Activated naive CD8-positive, alpha-beta T cell treated with anti-CD3 and anti-CD28 coated beads, Interleukin-2, amount 50 U/mL, for 24 hours (primary cell): ENCODE results near the gene GPR26.
"Not testable (repeated sequence)": the region's sequence is repeated elsewhere in the genome, so short reads cannot be mapped to it uniquely, and the experiment has no call there.

Experiments
- ATAC-seq: fragments of 150-1000 bp; cut with Tn5 transposase; one replicate; pipeline ENCODE4 v1.10.0; 2021
- DNase-seq: peaks from one replicate; pipeline ENCODE4 v3.0.0; 2021
- H3K27ac Mint-ChIP-seq: one replicate; pipeline ENCODE4 v1.8.0; 2021; ENCODE audit warnings: mild to moderate bottlenecking, mixed read lengths
- H3K27me3 Mint-ChIP-seq: one replicate; pipeline ENCODE4 v1.8.0; 2021; ENCODE audit warnings: mixed read lengths
- H3K36me3 Mint-ChIP-seq: one replicate; pipeline ENCODE4 v1.8.0; 2021; ENCODE audit warnings: low read depth, mixed read lengths
- H3K4me1 Mint-ChIP-seq: one replicate; pipeline ENCODE4 v1.8.0; 2021; ENCODE audit warnings: mixed read lengths
- H3K4me3 Mint-ChIP-seq: one replicate; pipeline ENCODE4 v1.8.0; 2021; ENCODE audit warnings: mild to moderate bottlenecking, moderate library complexity, mixed read lengths
- H3K9me3 Mint-ChIP-seq: one replicate; pipeline ENCODE4 v1.8.0; 2021; ENCODE audit warnings: mixed read lengths

Gene GPR26

DNA sequence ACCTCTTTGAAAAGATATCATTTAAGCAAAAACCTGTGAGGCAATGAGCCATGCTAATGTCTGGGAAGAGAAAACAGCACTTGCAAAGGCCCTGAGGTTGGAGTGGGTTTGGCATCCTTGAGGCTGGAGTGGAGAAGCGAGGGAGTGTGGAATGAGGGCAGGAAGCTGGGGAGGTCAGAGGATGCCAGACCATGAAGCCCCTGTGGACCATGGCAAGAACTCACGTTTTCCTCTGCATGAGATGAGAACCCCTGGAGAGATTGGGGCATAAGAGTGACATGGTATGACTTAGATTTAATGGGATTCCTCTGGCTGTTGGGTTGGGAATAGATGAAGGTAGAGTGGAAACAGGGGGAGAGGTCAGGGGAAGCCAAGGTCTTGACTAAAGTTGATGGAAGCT is 49.4 kb downstream of the GPR26 start:
- DNase-seq, result no peak
- Mint-ChIP-seq H3K4me1 (no peaks in the 10 kb centered on the region), H3K9me3 (peaks cover 4% of the 10 kb centered on the region), H3K4me3 (no peak overlapping the region), H3K27me3 (no peaks in the 10 kb centered on the region), H3K36me3 (no peaks in the 10 kb centered on the region), H3K27ac (no peak overlapping the region)
- no peak for ATAC-seq

GRCh38 chr10:123717336-123717735 is 51.2 kb downstream of the GPR26 start:
- no peak for ATAC-seq
- H3K27ac Mint-ChIP-seq, result no peak overlapping the region

GRCh38 chr10:123718544-123719060 is 52.4 kb downstream of the GPR26 start:
- ATAC-seq (no peak), DNase-seq (no peak)
- H3K9me3 Mint-ChIP-seq, result peaks cover 4% of the 10 kb centered on the region
- no peak overlapping the region for H3K4me3 Mint-ChIP-seq
- H3K27me3 Mint-ChIP-seq, result no peaks in the 10 kb centered on the region
- no peaks in the 10 kb centered on the region for H3K4me1 Mint-ChIP-seq
- H3K27ac Mint-ChIP-seq, result no peak overlapping the region
- H3K36me3 Mint-ChIP-seq, result no peaks in the 10 kb centered on the region

More at GRCh38 chr10:123717336-123717735, 51.2 kb downstream of the GPR26 start:
- H3K36me3 Mint-ChIP-seq, result no peaks in the 10 kb centered on the region
- peaks cover 4% of the 10 kb centered on the region for H3K9me3 Mint-ChIP-seq
- H3K4me3 Mint-ChIP-seq, result no peak overlapping the region
- no peaks in the 10 kb centered on the region for H3K4me1 Mint-ChIP-seq
- DNase-seq, result no peak
- H3K27me3 Mint-ChIP-seq, result no peaks in the 10 kb centered on the region

DNA sequence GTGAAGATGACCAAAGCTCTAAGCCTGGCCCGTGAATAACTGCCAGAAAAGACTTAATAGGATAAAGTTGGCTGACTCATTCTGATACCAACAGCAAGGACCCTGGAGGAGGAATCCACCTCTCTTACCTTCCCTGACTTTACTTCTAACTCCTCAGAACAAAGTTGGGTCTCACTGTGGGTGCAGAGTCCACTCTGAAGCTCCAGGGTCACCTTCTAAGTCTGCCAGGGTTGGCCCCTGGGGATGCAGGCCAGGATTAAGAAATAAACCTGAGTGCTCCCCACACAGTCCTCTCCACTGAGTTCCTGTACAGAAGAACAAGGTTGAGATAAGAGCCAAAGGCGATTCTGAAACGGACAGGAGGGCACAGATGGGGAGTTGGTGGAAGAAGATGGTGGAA is 54.4 kb downstream of the GPR26 start:
- Mint-ChIP-seq H3K4me3 (no peak overlapping the region), H3K4me1 (no peaks in the 10 kb centered on the region), H3K36me3 (no peaks in the 10 kb centered on the region), H3K27me3 (no peaks in the 10 kb centered on the region), H3K9me3 (no peaks in the 10 kb centered on the region), H3K27ac (no peak overlapping the region)
- no peak for DNase-seq
- no peak for ATAC-seq

- Mint-ChIP-seq H3K4me3 (no peak overlapping the region), H3K36me3 (no peaks in the 10 kb centered on the region), H3K9me3 (no peaks in the 10 kb centered on the region), H3K27ac (no peak overlapping the region), H3K4me1 (no peaks in the 10 kb centered on the region), H3K27me3 (no peaks in the 10 kb centered on the region)
- DNase-seq (no peak), ATAC-seq (no peak)
These were observed 55.4 kb downstream of the GPR26 start for GRCh38 chr10:123721441-123722049.

- Mint-ChIP-seq H3K27me3 (peaks cover 2% of the 10 kb centered on the region), H3K4me1 (no peaks in the 10 kb centered on the region), H3K36me3 (no peaks in the 10 kb centered on the region), H3K9me3 (no peaks in the 10 kb centered on the region), H3K4me3 (no peak overlapping the region), H3K27ac (no peak overlapping the region)
- ATAC-seq (no peak), DNase-seq (no peak)
These were observed 56.2 kb downstream of the GPR26 start for GRCh38 chr10:123722351-123722750.

DNA sequence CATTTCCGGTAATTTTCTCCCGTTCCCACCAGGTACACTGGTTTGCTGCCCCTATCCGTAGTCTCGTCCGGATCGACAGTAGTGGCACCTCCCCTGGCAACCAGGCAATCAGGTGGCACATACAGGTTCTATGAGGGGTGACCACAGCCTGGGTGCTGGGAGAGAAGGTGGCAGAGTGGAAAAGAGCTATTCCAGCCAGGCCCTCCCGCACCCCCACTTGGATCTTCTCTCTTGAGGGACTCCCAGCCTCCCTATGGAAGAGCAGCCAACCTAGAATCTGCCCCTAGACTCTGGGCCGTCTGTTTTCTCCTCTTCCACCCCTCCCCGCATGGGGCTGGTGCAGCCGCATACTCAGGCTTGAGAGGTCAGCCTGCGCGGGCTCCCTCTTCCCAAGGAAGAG is 58.6 kb downstream of the GPR26 start:
- DNase-seq (no peak), ATAC-seq (no peak)
- no peak overlapping the region for H3K27ac Mint-ChIP-seq
- peaks cover 2% of the 10 kb centered on the region for H3K27me3 Mint-ChIP-seq
- H3K36me3 Mint-ChIP-seq, result no peaks in the 10 kb centered on the region
- no peaks in the 10 kb centered on the region for H3K9me3 Mint-ChIP-seq
- H3K4me1 Mint-ChIP-seq, result no peaks in the 10 kb centered on the region
- no peak overlapping the region for H3K4me3 Mint-ChIP-seq

DNA sequence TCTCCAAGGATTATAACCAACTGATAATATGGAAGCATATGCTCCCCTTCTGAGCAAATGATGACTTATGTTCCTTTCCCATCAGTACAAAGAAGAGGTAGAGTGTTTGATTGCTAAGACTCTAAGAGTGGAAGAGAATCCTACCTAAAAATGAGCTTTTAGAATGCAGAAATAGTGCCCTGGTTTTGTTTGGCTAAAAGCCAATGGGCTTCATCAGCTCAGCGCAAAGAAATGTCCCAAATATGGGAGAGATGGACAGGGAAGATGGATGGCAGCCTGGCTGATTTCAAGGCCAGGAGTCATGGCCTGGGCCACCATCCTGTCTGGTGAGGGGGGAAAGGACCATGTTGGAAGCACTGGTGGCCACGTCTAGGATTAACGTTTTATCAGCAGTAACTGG is 60.2 kb downstream of the GPR26 start:
- ATAC-seq (no peak), DNase-seq (no peak)
- no peaks in the 10 kb centered on the region for H3K36me3 Mint-ChIP-seq
- H3K4me3 Mint-ChIP-seq, result no peak overlapping the region
- no peaks in the 10 kb centered on the region for H3K4me1 Mint-ChIP-seq
- H3K27me3 Mint-ChIP-seq, result peaks cover 2% of the 10 kb centered on the region
- no peaks in the 10 kb centered on the region for H3K9me3 Mint-ChIP-seq
- no peak overlapping the region for H3K27ac Mint-ChIP-seq

- no peak for DNase-seq
- Mint-ChIP-seq H3K4me1 (no peaks in the 10 kb centered on the region), H3K9me3 (no peaks in the 10 kb centered on the region), H3K27me3 (peaks cover 2% of the 10 kb centered on the region), H3K4me3 (no peak overlapping the region), H3K36me3 (no peaks in the 10 kb centered on the region), H3K27ac (no peak overlapping the region)
- ATAC-seq, result no peak
These were observed 60.7 kb downstream of the GPR26 start for GRCh38 chr10:123726836-123727235.

GRCh38 chr10:123729523-123729922 is 63.4 kb downstream of the GPR26 start:
- ATAC-seq (no peak), DNase-seq (no peak)
- Mint-ChIP-seq H3K9me3 (peaks cover 5% of the 10 kb centered on the region), H3K4me3 (no peak overlapping the region), H3K4me1 (no peaks in the 10 kb centered on the region), H3K27ac (no peak overlapping the region), H3K27me3 (peaks cover 2% of the 10 kb centered on the region), H3K36me3 (no peaks in the 10 kb centered on the region)

DNA sequence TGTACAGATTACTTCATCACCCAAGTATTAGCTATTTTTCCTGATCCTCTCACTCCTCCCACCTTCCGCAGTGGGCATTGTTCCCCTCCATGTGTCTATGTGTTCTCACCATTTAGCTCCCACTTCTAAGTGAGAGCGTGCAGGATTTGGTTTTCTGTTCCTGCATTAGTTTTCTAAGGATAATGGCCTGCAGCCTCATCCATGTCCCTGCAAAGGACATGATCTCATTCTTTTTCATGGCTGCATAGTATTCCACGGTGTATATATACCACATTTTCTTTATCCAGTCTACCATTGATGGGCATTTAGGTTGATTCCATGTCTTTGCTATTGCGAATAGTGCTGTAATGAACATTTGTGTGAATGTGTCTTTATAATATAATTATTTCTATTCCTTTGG is 70.8 kb downstream of the GPR26 start:
- H3K36me3 Mint-ChIP-seq, H3K9me3 Mint-ChIP-seq, H3K4me3 Mint-ChIP-seq, H3K4me1 Mint-ChIP-seq, H3K27ac Mint-ChIP-seq, ATAC-seq, H3K27me3 Mint-ChIP-seq, DNase-seq: not testable (repeated sequence)

GRCh38 chr10:123741146-123741545 is 75.0 kb downstream of the GPR26 start:
- no peaks in the 10 kb centered on the region for H3K9me3 Mint-ChIP-seq
- DNase-seq (no peak), ATAC-seq (no peak)
- H3K4me3 Mint-ChIP-seq, result no peak overlapping the region
- H3K27ac Mint-ChIP-seq, result no peak overlapping the region
- no peaks in the 10 kb centered on the region for H3K4me1 Mint-ChIP-seq
- H3K36me3 Mint-ChIP-seq, result no peaks in the 10 kb centered on the region
- peaks cover 5% of the 10 kb centered on the region for H3K27me3 Mint-ChIP-seq

DNA sequence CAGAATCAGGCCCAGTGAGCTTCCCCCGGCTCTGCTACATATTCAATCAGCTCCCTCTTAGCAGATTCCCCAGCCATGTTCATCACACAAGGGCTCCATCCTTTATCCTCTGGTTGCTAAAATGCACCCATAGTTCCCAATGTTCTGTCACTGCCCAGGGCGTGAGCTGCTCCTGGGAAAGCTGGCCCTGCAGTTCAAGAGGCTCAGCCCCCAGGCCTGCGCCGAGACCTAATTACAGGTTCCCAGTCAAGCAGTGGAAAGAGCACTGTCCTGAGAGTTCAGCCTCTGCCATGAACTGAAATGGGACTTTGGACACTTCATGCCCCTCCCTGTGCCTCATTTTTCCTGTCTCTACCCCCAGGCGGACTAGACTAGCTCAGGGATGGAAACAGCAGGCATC is 75.6 kb downstream of the GPR26 start:
- no peaks in the 10 kb centered on the region for H3K36me3 Mint-ChIP-seq
- no peaks in the 10 kb centered on the region for H3K9me3 Mint-ChIP-seq
- DNase-seq (no peak), ATAC-seq (no peak)
- no peaks in the 10 kb centered on the region for H3K4me1 Mint-ChIP-seq
- no peak overlapping the region for H3K27ac Mint-ChIP-seq
- no peak overlapping the region for H3K4me3 Mint-ChIP-seq
- H3K27me3 Mint-ChIP-seq, result peaks cover 5% of the 10 kb centered on the region

DNA sequence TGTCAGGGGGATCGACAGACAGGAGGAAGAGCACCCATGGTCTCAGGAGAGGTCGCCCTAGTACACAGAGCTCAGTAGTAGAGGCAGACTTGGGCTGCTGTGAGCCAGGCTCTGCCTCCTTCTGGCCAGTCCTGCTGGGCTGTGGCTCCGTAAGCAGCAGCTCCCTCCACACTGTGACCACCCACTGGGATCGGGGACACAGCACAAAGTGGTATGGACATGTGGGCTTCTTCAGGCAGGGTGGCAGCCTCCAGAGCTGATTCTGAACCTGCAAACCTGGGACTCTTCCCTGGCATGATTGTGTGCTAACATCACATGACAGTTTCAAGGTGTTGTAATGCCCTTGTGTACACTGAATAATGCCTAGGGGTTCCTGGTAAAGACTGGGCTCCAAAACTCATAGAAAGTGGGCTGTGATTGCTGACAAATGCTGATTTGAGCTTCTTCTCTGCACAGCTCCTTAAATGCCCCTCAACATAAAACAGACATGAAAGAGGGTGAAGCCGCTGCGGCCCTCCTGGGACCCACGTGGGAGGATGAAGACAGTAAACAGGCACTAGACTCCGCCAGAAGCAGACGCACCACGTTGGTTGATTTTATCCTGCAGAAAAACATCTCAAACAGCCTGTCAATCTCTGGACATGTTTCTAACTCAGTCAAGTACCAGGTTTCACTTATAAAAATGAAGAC is 76.7 kb downstream of the GPR26 start:
- no peak overlapping the region for H3K27ac Mint-ChIP-seq
- H3K4me1 Mint-ChIP-seq, result no peaks in the 10 kb centered on the region
- peaks cover 5% of the 10 kb centered on the region for H3K27me3 Mint-ChIP-seq
- H3K4me3 Mint-ChIP-seq, result no peak overlapping the region
- no peaks in the 10 kb centered on the region for H3K9me3 Mint-ChIP-seq
- ATAC-seq (no peak), DNase-seq (no peak)
- H3K36me3 Mint-ChIP-seq, result no peaks in the 10 kb centered on the region

DNA sequence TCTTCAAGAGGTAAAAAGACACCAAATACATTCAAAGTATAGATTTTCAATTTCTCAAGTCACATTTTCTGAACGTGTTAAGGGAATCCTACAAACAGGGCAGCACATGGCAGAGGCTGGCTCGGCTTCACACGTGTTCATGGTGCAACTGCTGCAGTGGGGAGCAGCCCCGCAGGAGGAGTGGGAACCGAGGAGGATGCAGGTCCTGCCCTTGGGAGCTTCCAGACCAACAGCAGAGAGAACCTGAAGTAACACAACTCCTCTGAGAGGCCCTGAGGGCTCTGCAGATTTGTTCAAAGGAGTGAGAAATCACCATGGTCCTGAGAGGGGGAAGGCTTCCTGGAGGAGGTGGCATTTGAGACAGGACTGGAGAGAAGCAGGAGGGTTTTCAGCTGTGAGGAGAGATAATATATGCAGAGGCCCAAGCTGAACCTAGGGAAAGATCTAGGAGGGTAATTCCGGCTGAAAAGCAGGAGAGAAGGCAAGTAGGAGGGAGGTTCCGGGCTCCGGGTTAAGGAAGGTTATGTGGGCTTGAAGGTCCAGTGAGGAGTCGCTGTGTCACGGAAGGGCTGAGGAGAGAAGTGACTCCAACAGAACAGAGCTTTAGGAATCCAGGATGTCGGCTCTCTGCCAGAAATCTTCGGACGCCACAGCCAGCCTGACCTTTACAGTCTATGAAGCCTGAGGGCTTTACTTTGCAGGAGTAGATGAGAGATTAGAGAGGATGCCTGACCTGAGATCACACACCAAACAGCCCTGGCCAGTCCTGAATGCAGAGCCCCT is 77.5 kb downstream of the GPR26 start:
- Mint-ChIP-seq H3K4me3 (no peak overlapping the region), H3K36me3 (no peaks in the 10 kb centered on the region), H3K27ac (no peak overlapping the region), H3K27me3 (peaks cover 5% of the 10 kb centered on the region), H3K4me1 (no peaks in the 10 kb centered on the region), H3K9me3 (no peaks in the 10 kb centered on the region)
- no peak for ATAC-seq
- no peak for DNase-seq
